ENCODE data around the gene VAV1.

DNA sequence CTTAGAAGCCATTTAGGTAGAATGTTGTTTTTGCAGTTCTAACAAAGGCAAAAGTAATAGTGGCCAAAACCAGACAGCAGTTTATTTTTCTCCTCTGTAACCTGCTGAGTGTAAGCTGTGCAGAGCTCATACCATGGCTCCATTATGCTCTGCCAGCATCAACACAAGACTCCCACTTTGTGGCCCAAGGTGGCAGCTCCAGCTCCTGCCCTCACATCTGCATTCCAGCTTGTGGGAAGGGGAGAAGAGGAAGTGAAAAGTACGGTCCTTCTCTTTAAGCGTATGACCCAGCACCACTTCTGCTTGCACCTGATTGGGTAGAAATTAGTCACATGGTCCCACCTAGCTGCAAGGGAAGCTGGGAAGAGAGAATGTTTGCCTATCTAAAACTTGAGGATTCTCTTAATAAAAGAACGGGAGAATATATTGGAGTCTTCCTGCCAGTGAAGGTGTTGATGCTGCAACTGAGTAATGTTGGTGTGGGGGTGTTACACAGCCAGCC lies 134.1 kb downstream of the VAV1 start:
- TF ChIP-seq, protein P1, sequence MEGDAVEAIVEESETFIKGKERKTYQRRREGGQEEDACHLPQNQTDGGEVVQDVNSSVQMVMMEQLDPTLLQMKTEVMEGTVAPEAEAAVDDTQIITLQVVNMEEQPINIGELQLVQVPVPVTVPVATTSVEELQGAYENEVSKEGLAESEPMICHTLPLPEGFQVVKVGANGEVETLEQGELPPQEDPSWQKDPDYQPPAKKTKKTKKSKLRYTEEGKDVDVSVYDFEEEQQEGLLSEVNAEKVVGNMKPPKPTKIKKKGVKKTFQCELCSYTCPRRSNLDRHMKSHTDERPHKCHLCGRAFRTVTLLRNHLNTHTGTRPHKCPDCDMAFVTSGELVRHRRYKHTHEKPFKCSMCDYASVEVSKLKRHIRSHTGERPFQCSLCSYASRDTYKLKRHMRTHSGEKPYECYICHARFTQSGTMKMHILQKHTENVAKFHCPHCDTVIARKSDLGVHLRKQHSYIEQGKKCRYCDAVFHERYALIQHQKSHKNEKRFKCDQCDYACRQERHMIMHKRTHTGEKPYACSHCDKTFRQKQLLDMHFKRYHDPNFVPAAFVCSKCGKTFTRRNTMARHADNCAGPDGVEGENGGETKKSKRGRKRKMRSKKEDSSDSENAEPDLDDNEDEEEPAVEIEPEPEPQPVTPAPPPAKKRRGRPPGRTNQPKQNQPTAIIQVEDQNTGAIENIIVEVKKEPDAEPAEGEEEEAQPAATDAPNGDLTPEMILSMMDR (IDR thresholded peaks at IDR 0.05; ENCODE audit: low read length), result no peak
- TF ChIP-seq EZH2 (optimal IDR thresholded peaks at IDR 0.05; ENCODE audit: low read depth, low read length), result no peak
- TF ChIP-seq EZH2phosphoT487 (IDR thresholded peaks at IDR 0.05; ENCODE audit: low read length), result no peak

Data from MM.1S (cell line).